AG10803 (cell line): ENCODE results near the gene EIF6.
A peak's percentile ranks its signal among the peaks of the same experiment; 100 is the strongest.

Experiments used
- DNase-seq: peaks from one replicate; pipeline ENCODE4 v3.0.0; 2010; ENCODE audit warnings: low read depth
- H3K4me3 ChIP-seq: 2 replicates; pipeline ENCODE4 v1.5.1; 2011; ENCODE audit warnings: mild to moderate bottlenecking, low read length, control low read depth
- CTCF ChIP-seq: conservative IDR thresholded peaks from 2 replicates; pipeline ENCODE4 v1.5.1; 2011; ENCODE audit warnings: mild to moderate bottlenecking, low read length, control low read depth, inconsistent platforms

The EIF6 gene

GRCh38 chr20:35311822-35312221 lies 27.2 kb upstream of the EIF6 start:
- DNase-seq, result no peak
- no peak for TF ChIP-seq CTCF
- H3K4me3 ChIP-seq, result no peak overlapping the region

GRCh38 chr20:35311409-35311808 lies 26.8 kb upstream of the EIF6 start:
- no peak for TF ChIP-seq CTCF
- H3K4me3 ChIP-seq, result no peak overlapping the region
- DNase-seq, result no peak

- no peak overlapping the region for H3K4me3 ChIP-seq
- peak; percentile 95 for DNase-seq
- no peak for TF ChIP-seq CTCF
Measured at GRCh38 chr20:35307666-35308653, 23.4 kb upstream of the EIF6 start.

- TF ChIP-seq CTCF, result peak; percentile 76
- H3K4me3 ChIP-seq, result no peak overlapping the region
- peak; percentile 71 for DNase-seq
Measured at GRCh38 chr20:35306931-35307517, 22.5 kb upstream of the EIF6 start.

- H3K4me3 ChIP-seq, result no peak overlapping the region
Measured at GRCh38 chr20:35305682-35306556, 21.3 kb upstream of the EIF6 start.

GRCh38 chr20:35304956-35305355 lies 20.4 kb upstream of the EIF6 start:
- no peak for TF ChIP-seq CTCF
- no peak overlapping the region for H3K4me3 ChIP-seq
- DNase-seq, result no peak

More at GRCh38 chr20:35305682-35306556, 21.3 kb upstream of the EIF6 start:
- DNase-seq, result peak; percentile 99
- no peak for TF ChIP-seq CTCF
